NT2/D1 (cell line): ENCODE measurements around the gene SPOCK1.

Experiments used
- SUZ12 ChIP-seq: IDR thresholded peaks from 2 replicates; pipeline ENCODE4 v1.6.1; 2011; ENCODE audit not compliant: insufficient read length, insufficient read depth; ENCODE audit errors: extremely low read depth
- YY1 ChIP-seq: IDR thresholded peaks from 2 replicates; pipeline ENCODE4 v1.6.1; 2011; ENCODE audit not compliant: insufficient read length, insufficient read depth
- ZNF274 ChIP-seq: IDR thresholded peaks from 2 replicates; pipeline ENCODE4 v1.6.1; 2011; ENCODE audit warnings: mild to moderate bottlenecking, low read depth, low read length

GRCh38 chr5:137148655-137149054, 350.5 kb downstream of the SPOCK1 start:
- TF ChIP-seq SUZ12 (no peak), YY1 (no peak), ZNF274 (no peak)
